ENCODE measurements around the gene DCX. TPM values are rescaled to one million over a fixed set of nuclear protein-coding genes. Genes with fewer than 3 reads are reported as not detected.

Gene DCX
- total and polyA plus RNA-seq, 2 experiments from 2014 or later: 0.66 to 3.0 TPM

GRCh38 chrX:111264385-111264784, 147.6 kb downstream of the DCX start:
- DNase-seq (ENCODE audit: low spot score): no peak
- no peaks in the 10 kb centered on the region for H3K36me3 Mint-ChIP-seq (ENCODE audit: low read depth)
- no peaks in the 10 kb centered on the region for H3K27me3 ChIP-seq (ENCODE audit: insufficient read depth)
- H3K4me2 ChIP-seq: no peak overlapping the region
- no peaks in the 10 kb centered on the region for H3K79me2 ChIP-seq (replicated peaks; ENCODE audit: insufficient read depth)
- peaks cover 1% of the 10 kb centered on the region; the same call in 1 of the 2 replicates for H3K4me1 ChIP-seq (ENCODE audit: insufficient read depth)
- no peaks in the 10 kb centered on the region for H3K9me2 ChIP-seq (ENCODE audit: insufficient read depth)
- no peaks in the 10 kb centered on the region for H3F3A ChIP-seq (replicated peaks; ENCODE audit: low read depth)
- peaks cover 2% of the 10 kb centered on the region for H3K27me3 Mint-ChIP-seq (ENCODE audit: insufficient read depth, low read depth, poor library complexity)
- no peaks in the 10 kb centered on the region for H3K36me3 ChIP-seq (ENCODE audit: insufficient read depth)
- H3K9me3 Mint-ChIP-seq: no peaks in the 10 kb centered on the region
- no peak overlapping the region for H3K27ac ChIP-seq (ENCODE audit: low read depth)
- H2AFZ ChIP-seq: no peak overlapping the region
- TF ChIP-seq ZNF462 (CRISPR knock-in tag; IDR thresholded peaks at IDR 0.05) (no peak), CTCF (conservative IDR thresholded peaks at IDR 0.05; ENCODE audit: low read depth in 2 of 2) (no peak; a peak in 1 of 4 replicates), EZH2phosphoT487 (IDR thresholded peaks at IDR 0.05; ENCODE audit: unreplicated experiment) (no peak), ETS1 (IDR thresholded peaks at IDR 0.05) (no peak), EZH2 (IDR thresholded peaks at IDR 0.05; ENCODE audit: low read depth, unreplicated experiment) (no peak), STAT1 (IDR thresholded peaks at IDR 0.05; ENCODE audit: unreplicated experiment) (no peak), JUNB (IDR thresholded peaks at IDR 0.05; ENCODE audit: unreplicated experiment) (no peak), ZNF331 (CRISPR knock-in tag; IDR thresholded peaks at IDR 0.05; ENCODE audit: low read depth) (no peak), ZNF114 (CRISPR knock-in tag; IDR thresholded peaks at IDR 0.05) (no peak), REST (IDR thresholded peaks at IDR 0.05; ENCODE audit: unreplicated experiment) (no peak), POLR2AphosphoS5 (IDR thresholded peaks at IDR 0.05; ENCODE audit: low read depth) (no peak)
- H3K4me3 ChIP-seq: no peak overlapping the region
- peaks cover under 1% of the 10 kb centered on the region; the same call in 2 of the 3 replicates for H3K4me1 Mint-ChIP-seq
- no peak for ATAC-seq
- H4K20me1 ChIP-seq (replicated peaks; ENCODE audit: insufficient read depth): no peaks in the 10 kb centered on the region
- no peak overlapping the region for H3K4me3 Mint-ChIP-seq
- H3K27ac Mint-ChIP-seq: no peak overlapping the region

All from GM23338 (cell line).